ENCODE results near the gene ARL4D.

Gene ARL4D

DNA sequence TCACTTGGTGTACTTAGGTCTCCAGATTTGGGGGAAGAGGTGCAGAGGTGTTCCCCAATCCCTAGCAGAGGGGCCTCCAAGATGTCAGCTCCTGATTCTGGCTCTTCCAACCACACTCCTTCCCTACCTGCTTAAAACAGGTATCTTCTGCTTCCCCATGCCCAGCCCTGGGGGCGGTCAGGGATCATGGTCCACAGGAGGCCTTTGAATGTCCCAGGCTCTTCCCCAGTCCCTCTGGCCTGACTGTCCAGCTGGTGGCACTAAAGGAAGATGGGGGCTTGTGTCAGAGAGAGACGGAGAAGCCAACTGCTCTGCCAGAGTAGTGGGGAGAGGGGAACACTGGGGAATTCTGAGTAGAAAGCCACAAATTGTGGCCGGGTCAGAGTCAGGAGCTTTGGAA lies 3.8 kb downstream of the ARL4D start:
- peak; percentile 37 for DNase-seq
- Histone ChIP-seq H3K4me3 (ENCODE audit: low read depth, low read length) (no peak overlapping the region), H3K27ac (peak overlapping the region; percentile 91), H3K9me3 (ENCODE audit: severe bottlenecking) (no peaks in the 10 kb centered on the region), H3K36me3 (peaks cover 32% of the 10 kb centered on the region), H3K27me3 (ENCODE audit: insufficient read depth, low read depth, severe bottlenecking) (no peaks in the 10 kb centered on the region)
- no peak for TF ChIP-seq CTCF (IDR thresholded peaks at IDR 0.05; ENCODE audit: low read depth, low read length)

DNA sequence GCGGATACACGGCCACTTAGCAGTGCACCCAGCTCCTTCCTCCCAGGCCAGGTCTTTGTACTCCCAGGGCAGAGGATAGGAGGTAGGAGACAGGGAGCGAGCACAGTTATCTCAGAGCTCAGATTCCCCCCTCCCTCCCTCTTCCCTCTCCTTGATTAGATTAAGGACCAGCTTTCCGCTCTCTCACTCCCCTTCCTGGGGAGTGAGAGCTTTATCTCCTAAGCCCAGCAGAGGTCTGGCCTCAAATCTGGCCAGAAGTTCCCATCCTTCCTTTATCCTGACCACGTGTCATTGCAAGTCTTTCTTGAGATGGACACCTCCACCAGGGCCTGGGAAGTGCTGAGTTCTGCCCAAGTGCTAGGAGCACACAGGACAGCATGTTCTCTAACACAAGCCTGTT lies 5.1 kb downstream of the ARL4D start:
- no peaks in the 10 kb centered on the region for H3K27me3 ChIP-seq (ENCODE audit: insufficient read depth, low read depth, severe bottlenecking)
- no peak for TF ChIP-seq CTCF (IDR thresholded peaks at IDR 0.05; ENCODE audit: low read depth, low read length)
- DNase-seq, result peak; percentile 94
- H3K4me3 ChIP-seq (ENCODE audit: low read depth, low read length), result peak overlapping the region; percentile 16; the same call in 1 of the 2 replicates
- peaks cover 32% of the 10 kb centered on the region for H3K36me3 ChIP-seq
- H3K9me3 ChIP-seq (ENCODE audit: severe bottlenecking), result no peaks in the 10 kb centered on the region
- H3K27ac ChIP-seq, result peak overlapping the region; percentile 91

- Histone ChIP-seq H3K36me3 (peaks cover 18% of the 10 kb centered on the region), H3K9me3 (ENCODE audit: severe bottlenecking) (no peaks in the 10 kb centered on the region), H3K4me3 (ENCODE audit: low read depth, low read length) (no peak overlapping the region), H3K27me3 (ENCODE audit: insufficient read depth, low read depth, severe bottlenecking) (no peaks in the 10 kb centered on the region), H3K27ac (peak overlapping the region; percentile 81)
- no peak for DNase-seq
- no peak for TF ChIP-seq CTCF (IDR thresholded peaks at IDR 0.05; ENCODE audit: low read depth, low read length)
Measured at GRCh38 chr17:43405861-43406260, 7.1 kb downstream of the ARL4D start.

DNA sequence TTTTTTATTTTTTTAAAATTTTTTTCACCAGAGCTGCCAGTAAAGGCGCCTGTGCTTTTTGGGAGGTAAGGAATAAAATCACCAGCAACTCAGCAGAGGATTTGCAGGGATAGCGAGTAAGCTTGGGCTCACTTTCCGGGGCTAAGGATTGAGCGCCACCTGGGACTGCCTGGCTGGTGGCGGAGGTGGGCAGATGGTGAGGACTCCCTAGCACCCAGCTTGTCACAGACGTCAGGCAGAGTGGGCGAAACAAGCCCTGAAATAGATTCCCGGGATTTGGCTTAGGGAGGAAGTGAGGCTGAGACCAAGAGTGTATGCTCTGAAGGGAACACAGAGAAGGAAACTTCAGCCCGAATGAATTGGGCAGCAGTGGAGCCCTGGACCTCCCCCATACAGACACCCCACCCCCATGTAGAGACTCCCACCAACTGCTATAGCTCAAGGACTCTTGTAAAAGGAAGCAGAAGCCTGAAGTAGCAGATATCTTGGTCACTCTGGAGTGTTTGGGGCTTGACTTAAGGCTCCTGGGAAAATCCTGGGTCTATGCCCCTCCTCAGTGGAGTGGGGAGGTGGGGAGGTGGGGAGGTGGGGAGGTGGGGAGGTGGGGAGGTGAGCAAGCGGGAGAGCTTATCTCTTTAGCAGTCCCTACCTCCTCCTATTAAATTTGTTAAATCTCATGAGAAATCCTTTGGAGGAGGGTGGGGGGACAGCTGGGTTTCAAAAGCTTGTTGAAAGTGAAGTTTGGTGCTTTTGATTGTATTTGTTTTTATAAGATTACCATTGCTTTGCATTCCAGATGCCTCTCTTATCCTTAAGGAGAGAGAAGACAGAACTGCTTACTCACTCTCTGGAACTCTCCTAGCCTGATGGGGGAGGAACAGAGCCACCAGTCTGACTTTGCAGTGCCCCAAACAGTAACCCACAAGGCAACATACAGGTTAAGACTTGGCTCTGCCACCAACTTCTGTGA lies 8.2 kb downstream of the ARL4D start:
- peak overlapping the region; percentile 81 for H3K27ac ChIP-seq
- H3K4me3 ChIP-seq (ENCODE audit: low read depth, low read length), result peak overlapping the region; percentile 30
- H3K27me3 ChIP-seq (ENCODE audit: insufficient read depth, low read depth, severe bottlenecking), result no peaks in the 10 kb centered on the region
- H3K9me3 ChIP-seq (ENCODE audit: severe bottlenecking), result no peaks in the 10 kb centered on the region
- TF ChIP-seq CTCF (IDR thresholded peaks at IDR 0.05; ENCODE audit: low read depth, low read length), result peak; percentile 48; the same call in 1 of the 2 replicates
- DNase-seq, result peak; percentile 99
- peaks cover 7% of the 10 kb centered on the region for H3K36me3 ChIP-seq

DNA sequence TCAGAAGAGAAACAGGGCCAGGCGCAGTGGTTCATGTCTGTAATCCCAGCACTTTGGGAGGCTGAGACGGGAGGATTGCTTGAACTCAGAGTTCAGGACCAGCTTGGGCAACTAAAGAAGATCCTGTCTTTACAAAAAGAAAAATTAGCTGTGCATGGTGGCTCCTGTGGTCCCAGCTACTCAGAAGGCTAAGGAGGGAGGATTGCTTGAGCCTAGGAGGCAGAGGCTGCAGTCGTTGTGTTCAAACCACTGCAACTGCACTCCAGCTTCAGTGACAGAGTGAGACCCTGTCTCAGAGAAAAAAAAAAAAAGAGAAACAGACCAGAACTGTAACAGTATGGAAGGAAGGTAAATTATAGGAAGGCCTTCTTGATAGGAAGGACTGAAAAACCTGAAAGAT lies 10.3 kb downstream of the ARL4D start:
- no peaks in the 10 kb centered on the region for H3K27me3 ChIP-seq (ENCODE audit: insufficient read depth, low read depth, severe bottlenecking)
- no peak overlapping the region for H3K4me3 ChIP-seq (ENCODE audit: low read depth, low read length)
- no peak for DNase-seq
- H3K27ac ChIP-seq, result peak overlapping the region; percentile 77
- no peaks in the 10 kb centered on the region for H3K36me3 ChIP-seq
- H3K9me3 ChIP-seq (ENCODE audit: severe bottlenecking), result no peaks in the 10 kb centered on the region
- TF ChIP-seq CTCF (IDR thresholded peaks at IDR 0.05; ENCODE audit: low read depth, low read length), result no peak
